NCI-H446 treated with DMSO at 0.1 percent for 48 hours (cell line): Measurements from ENCODE around the gene VAMP1.

Experiments used
- DNase-seq: peaks from one replicate; lab custom pipeline; 2025; lab: John Stamatoyannopoulos, UW

VAMP1 gene

GRCh38 chr12:6425590-6426531, 44.6 kb downstream of the VAMP1 start:
- DNase-seq: no peak

- no peak for DNase-seq
These were observed 45.6 kb downstream of the VAMP1 start for GRCh38 chr12:6424866-6425265.

- no peak for DNase-seq
These were observed 46.5 kb downstream of the VAMP1 start for GRCh38 chr12:6424008-6424347.

- DNase-seq: peak; percentile 84
These were observed 47.0 kb downstream of the VAMP1 start for GRCh38 chr12:6423267-6424007.

- no peak for DNase-seq
These were observed 50.1 kb downstream of the VAMP1 start for GRCh38 chr12:6420364-6420763.

GRCh38 chr12:6418796-6419195, 51.7 kb downstream of the VAMP1 start:
- DNase-seq: no peak

- no peak for DNase-seq
These were observed 53.9 kb downstream of the VAMP1 start for GRCh38 chr12:6416596-6416995.
